SJCRH30 (cell line): ENCODE measurements around the gene UTF1. TPM values are rescaled to one million over a fixed set of nuclear protein-coding genes. Genes with fewer than 3 reads are reported as not detected.

Experiments
- DNase-seq, 2 experiments: peaks; one replicate each; pipeline ENCODE4 v3.0.0-alpha.2; 2015 to 2020
- H3K27ac ChIP-seq: fragments of 250-450 bp; sonication (Bioruptor Pico); 2 replicates; pipeline ENCODE4 v1.5.1; 2020; ENCODE audit warnings: mild to moderate bottlenecking, moderate library complexity
- H3K27me3 ChIP-seq: fragments of 250-450 bp; sonication (Bioruptor Pico); 2 replicates; pipeline ENCODE4 v1.5.1; 2020; ENCODE audit warnings: mild to moderate bottlenecking, moderate library complexity
- H3K36me3 ChIP-seq: fragments of 250-450 bp; sonication (Bioruptor Pico); 2 replicates; pipeline ENCODE4 v1.5.1; 2020; ENCODE audit warnings: mild to moderate bottlenecking, moderate library complexity
- H3K4me1 ChIP-seq: fragments of 250-450 bp; sonication (Bioruptor Pico); 2 replicates; pipeline ENCODE4 v1.5.1; 2020; ENCODE audit warnings: mild to moderate bottlenecking, moderate library complexity
- H3K4me3 ChIP-seq: fragments of 250-450 bp; sonication (Bioruptor Pico); 2 replicates; pipeline ENCODE4 v1.5.1; 2020; ENCODE audit warnings: mild to moderate bottlenecking, moderate library complexity
- H3K9me3 ChIP-seq: fragments of 250-450 bp; sonication (Bioruptor Pico); replicated peaks from 2 replicates; pipeline ENCODE4 v1.5.1; 2020; ENCODE audit warnings: mild to moderate bottlenecking, moderate library complexity
- total RNA-seq: library from RNA; depleted of rRNA; stranded (reverse); fragments of >200 nt; shearing (Covaris generic); gene quantifications from 2 replicates; pipeline ENCODE4 v1.2.3, GENCODE V29; 2014

The UTF1 gene
- total RNA-seq, 1 experiment from 2014 or later, result not detected

- no peaks in the 10 kb centered on the region; the same call in 1 of the 2 replicates for H3K27me3 ChIP-seq
Measured at GRCh38 chr10:133190225-133190624, 39.8 kb upstream of the UTF1 start.

GRCh38 chr10:133191651-133192050 is 38.4 kb upstream of the UTF1 start:
- Histone ChIP-seq H3K4me1 (no peaks in the 10 kb centered on the region), H3K4me3 (no peak overlapping the region), H3K36me3 (no peaks in the 10 kb centered on the region), H3K9me3 (no peaks in the 10 kb centered on the region), H3K27me3 (no peaks in the 10 kb centered on the region; the same call in 1 of the 2 replicates), H3K27ac (no peak overlapping the region)
- no peak for DNase-seq

More at GRCh38 chr10:133190225-133190624, 39.8 kb upstream of the UTF1 start:
- no peak for DNase-seq
- H3K36me3 ChIP-seq, result no peaks in the 10 kb centered on the region
- H3K9me3 ChIP-seq, result no peaks in the 10 kb centered on the region
- H3K27ac ChIP-seq, result no peak overlapping the region
- no peak overlapping the region for H3K4me3 ChIP-seq
- H3K4me1 ChIP-seq, result no peaks in the 10 kb centered on the region

- DNase-seq, result no peak
- Histone ChIP-seq H3K4me3 (no peak overlapping the region), H3K4me1 (no peaks in the 10 kb centered on the region), H3K27ac (no peak overlapping the region), H3K36me3 (no peaks in the 10 kb centered on the region), H3K27me3 (no peaks in the 10 kb centered on the region), H3K9me3 (no peaks in the 10 kb centered on the region)
Measured at GRCh38 chr10:133194151-133194550, 35.9 kb upstream of the UTF1 start.

GRCh38 chr10:133195096-133195495 is 34.9 kb upstream of the UTF1 start:
- H3K4me3 ChIP-seq, result no peak overlapping the region
- DNase-seq, result no peak
- H3K27ac ChIP-seq, result no peak overlapping the region
- no peaks in the 10 kb centered on the region for H3K27me3 ChIP-seq
- H3K4me1 ChIP-seq, result no peaks in the 10 kb centered on the region
- H3K36me3 ChIP-seq, result no peaks in the 10 kb centered on the region
- H3K9me3 ChIP-seq, result no peaks in the 10 kb centered on the region

- no peak for DNase-seq
- no peaks in the 10 kb centered on the region for H3K9me3 ChIP-seq
- no peaks in the 10 kb centered on the region for H3K4me1 ChIP-seq
Measured at GRCh38 chr10:133195611-133196010, 34.4 kb upstream of the UTF1 start.

GRCh38 chr10:133196221-133196915 is 33.6 kb upstream of the UTF1 start:
- Histone ChIP-seq H3K27ac (no peak overlapping the region), H3K36me3 (no peaks in the 10 kb centered on the region), H3K27me3 (no peaks in the 10 kb centered on the region), H3K4me3 (no peak overlapping the region), H3K9me3 (no peaks in the 10 kb centered on the region), H3K4me1 (no peaks in the 10 kb centered on the region)
- no peak for DNase-seq

More at GRCh38 chr10:133195611-133196010, 34.4 kb upstream of the UTF1 start:
- Histone ChIP-seq H3K27me3 (no peaks in the 10 kb centered on the region), H3K36me3 (no peaks in the 10 kb centered on the region), H3K27ac (no peak overlapping the region), H3K4me3 (no peak overlapping the region)

GRCh38 chr10:133196936-133197758 is 32.9 kb upstream of the UTF1 start:
- H3K9me3 ChIP-seq, result no peaks in the 10 kb centered on the region

GRCh38 chr10:133197786-133198185 is 32.2 kb upstream of the UTF1 start:
- Histone ChIP-seq H3K9me3 (no peaks in the 10 kb centered on the region), H3K4me3 (no peak overlapping the region), H3K27me3 (no peaks in the 10 kb centered on the region), H3K27ac (no peak overlapping the region), H3K4me1 (no peaks in the 10 kb centered on the region), H3K36me3 (no peaks in the 10 kb centered on the region)
- DNase-seq, result no peak

More at GRCh38 chr10:133196936-133197758, 32.9 kb upstream of the UTF1 start:
- Histone ChIP-seq H3K4me1 (no peaks in the 10 kb centered on the region), H3K27ac (no peak overlapping the region), H3K4me3 (no peak overlapping the region), H3K27me3 (no peaks in the 10 kb centered on the region), H3K36me3 (no peaks in the 10 kb centered on the region)
- no peak for DNase-seq

- DNase-seq, result no peak
Measured at GRCh38 chr10:133198206-133198605, 31.8 kb upstream of the UTF1 start.

GRCh38 chr10:133198621-133199487 is 31.2 kb upstream of the UTF1 start:
- H3K27me3 ChIP-seq, result no peaks in the 10 kb centered on the region
- DNase-seq, result no peak
- no peaks in the 10 kb centered on the region for H3K4me1 ChIP-seq
- H3K36me3 ChIP-seq, result no peaks in the 10 kb centered on the region
- H3K4me3 ChIP-seq, result no peak overlapping the region
- no peaks in the 10 kb centered on the region for H3K9me3 ChIP-seq
- H3K27ac ChIP-seq, result no peak overlapping the region

More at GRCh38 chr10:133198206-133198605, 31.8 kb upstream of the UTF1 start:
- H3K4me3 ChIP-seq, result no peak overlapping the region
- no peaks in the 10 kb centered on the region for H3K4me1 ChIP-seq
- no peaks in the 10 kb centered on the region for H3K27me3 ChIP-seq
- H3K9me3 ChIP-seq, result no peaks in the 10 kb centered on the region
- no peaks in the 10 kb centered on the region for H3K36me3 ChIP-seq
- H3K27ac ChIP-seq, result no peak overlapping the region

- no peaks in the 10 kb centered on the region for H3K4me1 ChIP-seq
- no peak overlapping the region for H3K27ac ChIP-seq
- no peaks in the 10 kb centered on the region for H3K9me3 ChIP-seq
- H3K36me3 ChIP-seq, result no peaks in the 10 kb centered on the region
- H3K27me3 ChIP-seq, result no peaks in the 10 kb centered on the region
- DNase-seq, result no peak
- no peak overlapping the region for H3K4me3 ChIP-seq
Measured at GRCh38 chr10:133199488-133199885, 30.5 kb upstream of the UTF1 start.

- no peak overlapping the region for H3K27ac ChIP-seq
- H3K27me3 ChIP-seq, result no peaks in the 10 kb centered on the region
- no peaks in the 10 kb centered on the region for H3K9me3 ChIP-seq
- no peaks in the 10 kb centered on the region for H3K36me3 ChIP-seq
- DNase-seq, result no peak
- no peaks in the 10 kb centered on the region for H3K4me1 ChIP-seq
- no peak overlapping the region for H3K4me3 ChIP-seq
Measured at GRCh38 chr10:133199992-133200611, 29.9 kb upstream of the UTF1 start.

- DNase-seq, result no peak
- no peaks in the 10 kb centered on the region for H3K36me3 ChIP-seq
- H3K27ac ChIP-seq, result no peak overlapping the region
- no peaks in the 10 kb centered on the region for H3K4me1 ChIP-seq
- H3K27me3 ChIP-seq, result no peaks in the 10 kb centered on the region
- no peak overlapping the region for H3K4me3 ChIP-seq
- H3K9me3 ChIP-seq, result no peaks in the 10 kb centered on the region
Measured at GRCh38 chr10:133200621-133201031, 29.4 kb upstream of the UTF1 start.

GRCh38 chr10:133201151-133201947 is 28.7 kb upstream of the UTF1 start:
- no peak for DNase-seq
- Histone ChIP-seq H3K9me3 (no peaks in the 10 kb centered on the region), H3K27me3 (no peaks in the 10 kb centered on the region)

More at GRCh38 chr10:133201151-133201947, 28.7 kb upstream of the UTF1 start:
- no peak overlapping the region for H3K27ac ChIP-seq
- no peak overlapping the region for H3K4me3 ChIP-seq
- H3K4me1 ChIP-seq, result no peaks in the 10 kb centered on the region
- H3K36me3 ChIP-seq, result no peaks in the 10 kb centered on the region
